ENCODE measurements around the gene DRAP1.
"Not testable (repeated sequence)": the region's sequence is repeated elsewhere in the genome, so short reads cannot be mapped to it uniquely, and the experiment has no call there.

DRAP1 gene

GRCh38 chr11:65934014-65934413 lies 14.8 kb downstream of the DRAP1 start:
- no peak for DNase-seq

GRCh38 chr11:65937766-65938165 lies 18.5 kb downstream of the DRAP1 start:
- DNase-seq: no peak

- DNase-seq: peak in 1 of 2 experiments; percentile 39
Observed at GRCh38 chr11:65941720-65942310, 22.6 kb downstream of the DRAP1 start.

GRCh38 chr11:65942531-65942930 lies 23.3 kb downstream of the DRAP1 start:
- DNase-seq: no peak

- no peak for DNase-seq
Observed at GRCh38 chr11:65944191-65944590, 25.0 kb downstream of the DRAP1 start.

GRCh38 chr11:65944767-65945166 lies 25.5 kb downstream of the DRAP1 start:
- DNase-seq: no peak

GRCh38 chr11:65945430-65945911 lies 26.2 kb downstream of the DRAP1 start, which contains the start of gene TSGA10IP:
TSGA10IP (plus strand) TSS chr11:65945480; CDS start chr11:65945676, 196 bp downstream.
- DNase-seq: no peak

GRCh38 chr11:65945941-65946558 lies 26.8 kb downstream of the DRAP1 start:
- DNase-seq: no peak

GRCh38 chr11:65946655-65947054 lies 27.4 kb downstream of the DRAP1 start:
- no peak for DNase-seq

GRCh38 chr11:65947133-65947532 lies 27.9 kb downstream of the DRAP1 start:
- DNase-seq: no peak

- DNase-seq: no peak
Observed at GRCh38 chr11:65947603-65948125, 28.4 kb downstream of the DRAP1 start.

- not testable (repeated sequence) for DNase-seq
Observed at GRCh38 chr11:65950711-65951110, 31.5 kb downstream of the DRAP1 start.

- DNase-seq: not testable (repeated sequence)
Observed at GRCh38 chr11:65951641-65952040, 32.4 kb downstream of the DRAP1 start.

GRCh38 chr11:65952052-65952521 lies 32.9 kb downstream of the DRAP1 start:
- DNase-seq: no peak

- no peak for DNase-seq
Observed at GRCh38 chr11:65953471-65953870, 34.2 kb downstream of the DRAP1 start.

- DNase-seq: no peak
Observed at GRCh38 chr11:65954771-65955170, 35.5 kb downstream of the DRAP1 start.

- DNase-seq: no peak
Observed at GRCh38 chr11:65958291-65958690, 39.1 kb downstream of the DRAP1 start.

GRCh38 chr11:65958774-65959420 lies 39.7 kb downstream of the DRAP1 start:
- DNase-seq: no peak

GRCh38 chr11:65960824-65961266 lies 41.6 kb downstream of the DRAP1 start:
- no peak for DNase-seq

- peak; percentile 92 to 94 for DNase-seq
Observed at GRCh38 chr11:65961267-65962140, 42.3 kb downstream of the DRAP1 start, which contains the start of gene SART1. SART1 (plus strand) TSS chr11:65961734; CDS start chr11:65961781, 47 bp downstream.

- DNase-seq: no peak
Observed at GRCh38 chr11:65962141-65962564, 42.9 kb downstream of the DRAP1 start.

- DNase-seq: no peak
Observed at GRCh38 chr11:65964906-65965305, 45.7 kb downstream of the DRAP1 start.

Data from AML-193 (cell line).